ENCODE results near the gene NMT1. TPM values are rescaled to one million over a fixed set of nuclear protein-coding genes. Genes with fewer than 3 reads are reported as not detected.

The NMT1 gene
- total and polyA plus RNA-seq, 2 experiments from 2014 or later: 71.2 to 126 TPM

GRCh38 chr17:45143094-45143670 lies 82.1 kb downstream of the NMT1 start:
- Histone ChIP-seq H3K27me3 (no peaks in the 10 kb centered on the region), H3K4me2 (peak overlapping the region; percentile 75), H3K4me1 (ENCODE audit: insufficient read depth) (peaks cover 27% of the 10 kb centered on the region), H3K4me3 (no peak overlapping the region), H4K20me1 (ENCODE audit: insufficient read depth, poor library complexity, severe bottlenecking) (no peaks in the 10 kb centered on the region), H3K79me2 (no peaks in the 10 kb centered on the region), H3K9me3 (ENCODE audit: low read depth) (no peaks in the 10 kb centered on the region), H3K9me2 (replicated peaks; ENCODE audit: insufficient read depth) (no peaks in the 10 kb centered on the region), H3K36me3 (replicated peaks; ENCODE audit: insufficient read depth, low read depth) (no peaks in the 10 kb centered on the region), H2AFZ (peak overlapping the region; percentile 89), H3K27ac (peak overlapping the region; percentile 95)
- WGBS (ENCODE audit: low lambda C conversion rate, missing lambda C conversion rate): 88% methylated on average over 13 of the region's 13 CpGs
- DNase-seq (ENCODE audit: low spot score): no peak
- TF ChIP-seq CTCF (IDR thresholded peaks at IDR 0.05; ENCODE audit: poor library complexity): no peak
- no peak for TF ChIP-seq EZH2phosphoT487 (IDR thresholded peaks at IDR 0.05; ENCODE audit: low read depth, severe bottlenecking, unreplicated experiment)
- no peak for TF ChIP-seq EZH2 (IDR thresholded peaks at IDR 0.05; ENCODE audit: borderline replicate concordance)

GRCh38 chr17:45143767-45144198 lies 82.7 kb downstream of the NMT1 start:
- Histone ChIP-seq H3K27ac (peak overlapping the region; percentile 95), H2AFZ (peak overlapping the region; percentile 89), H3K9me2 (replicated peaks; ENCODE audit: insufficient read depth) (no peaks in the 10 kb centered on the region), H3K4me2 (peak overlapping the region; percentile 75), H3K9me3 (ENCODE audit: low read depth) (no peaks in the 10 kb centered on the region), H3K4me3 (peak overlapping the region; percentile 28), H3K36me3 (replicated peaks; ENCODE audit: insufficient read depth, low read depth) (no peaks in the 10 kb centered on the region), H3K79me2 (peaks cover under 1% of the 10 kb centered on the region), H4K20me1 (ENCODE audit: insufficient read depth, poor library complexity, severe bottlenecking) (peaks cover under 1% of the 10 kb centered on the region), H3K27me3 (no peaks in the 10 kb centered on the region), H3K4me1 (ENCODE audit: insufficient read depth) (peaks cover 27% of the 10 kb centered on the region)
- WGBS (ENCODE audit: low lambda C conversion rate, missing lambda C conversion rate): 17% methylated on average over 21 of the region's 21 CpGs
- peak; percentile 83 for DNase-seq (ENCODE audit: low spot score)
- no peak for TF ChIP-seq CTCF (IDR thresholded peaks at IDR 0.05; ENCODE audit: poor library complexity)
- no peak for TF ChIP-seq EZH2 (IDR thresholded peaks at IDR 0.05; ENCODE audit: borderline replicate concordance)
- TF ChIP-seq EZH2phosphoT487 (IDR thresholded peaks at IDR 0.05; ENCODE audit: low read depth, severe bottlenecking, unreplicated experiment): no peak

- 42% methylated on average over 40 of the region's 71 CpGs for WGBS (ENCODE audit: low lambda C conversion rate, missing lambda C conversion rate)
- Histone ChIP-seq H3K4me3 (peak overlapping the region; percentile 28), H3K27ac (peak overlapping the region; percentile 95), H3K4me1 (ENCODE audit: insufficient read depth) (peaks cover 27% of the 10 kb centered on the region), H3K79me2 (peaks cover 5% of the 10 kb centered on the region), H3K4me2 (peak overlapping the region; percentile 75), H3K9me3 (ENCODE audit: low read depth) (no peaks in the 10 kb centered on the region), H2AFZ (peak overlapping the region; percentile 89), H3K36me3 (replicated peaks; ENCODE audit: insufficient read depth, low read depth) (no peaks in the 10 kb centered on the region), H3K27me3 (no peaks in the 10 kb centered on the region), H4K20me1 (ENCODE audit: insufficient read depth, poor library complexity, severe bottlenecking) (peaks cover 3% of the 10 kb centered on the region), H3K9me2 (replicated peaks; ENCODE audit: insufficient read depth) (no peaks in the 10 kb centered on the region)
- peak; percentile 75 for DNase-seq (ENCODE audit: low spot score)
- TF ChIP-seq EZH2 (IDR thresholded peaks at IDR 0.05; ENCODE audit: borderline replicate concordance): no peak
- TF ChIP-seq EZH2phosphoT487 (IDR thresholded peaks at IDR 0.05; ENCODE audit: low read depth, severe bottlenecking, unreplicated experiment): no peak
- TF ChIP-seq CTCF (IDR thresholded peaks at IDR 0.05; ENCODE audit: poor library complexity): no peak
These were observed 83.3 kb downstream of the NMT1 start for GRCh38 chr17:45144199-45145034.
